ENCODE results near the gene VEZF1.
"Not testable (repeated sequence)": the region's sequence is repeated elsewhere in the genome, so short reads cannot be mapped to it uniquely, and the experiment has no call there.

The VEZF1 gene

GRCh38 chr17:57976594-57976993 lies 11.5 kb downstream of the VEZF1 start:
- Histone ChIP-seq H3K4me3 (replicated peaks; ENCODE audit: insufficient read depth, low read length) (no peak overlapping the region), H3K27me3 (ENCODE audit: insufficient read depth, poor library complexity, severe bottlenecking) (no peaks in the 10 kb centered on the region), H3K27ac (replicated peaks) (no peak overlapping the region)
- no peak for TF ChIP-seq GABPA (IDR thresholded peaks at IDR 0.05; ENCODE audit: low read depth)
- no peak for TF ChIP-seq POLR2AphosphoS5 (IDR thresholded peaks at IDR 0.05; ENCODE audit: low read depth)
- TF ChIP-seq, protein P1, sequence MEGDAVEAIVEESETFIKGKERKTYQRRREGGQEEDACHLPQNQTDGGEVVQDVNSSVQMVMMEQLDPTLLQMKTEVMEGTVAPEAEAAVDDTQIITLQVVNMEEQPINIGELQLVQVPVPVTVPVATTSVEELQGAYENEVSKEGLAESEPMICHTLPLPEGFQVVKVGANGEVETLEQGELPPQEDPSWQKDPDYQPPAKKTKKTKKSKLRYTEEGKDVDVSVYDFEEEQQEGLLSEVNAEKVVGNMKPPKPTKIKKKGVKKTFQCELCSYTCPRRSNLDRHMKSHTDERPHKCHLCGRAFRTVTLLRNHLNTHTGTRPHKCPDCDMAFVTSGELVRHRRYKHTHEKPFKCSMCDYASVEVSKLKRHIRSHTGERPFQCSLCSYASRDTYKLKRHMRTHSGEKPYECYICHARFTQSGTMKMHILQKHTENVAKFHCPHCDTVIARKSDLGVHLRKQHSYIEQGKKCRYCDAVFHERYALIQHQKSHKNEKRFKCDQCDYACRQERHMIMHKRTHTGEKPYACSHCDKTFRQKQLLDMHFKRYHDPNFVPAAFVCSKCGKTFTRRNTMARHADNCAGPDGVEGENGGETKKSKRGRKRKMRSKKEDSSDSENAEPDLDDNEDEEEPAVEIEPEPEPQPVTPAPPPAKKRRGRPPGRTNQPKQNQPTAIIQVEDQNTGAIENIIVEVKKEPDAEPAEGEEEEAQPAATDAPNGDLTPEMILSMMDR (IDR thresholded peaks at IDR 0.05; ENCODE audit: insufficient read depth, low read length): no peak
- no peak for TF ChIP-seq SPI1 (IDR thresholded peaks at IDR 0.05; ENCODE audit: borderline replicate concordance, low read depth)
- TF ChIP-seq, protein P2, sequence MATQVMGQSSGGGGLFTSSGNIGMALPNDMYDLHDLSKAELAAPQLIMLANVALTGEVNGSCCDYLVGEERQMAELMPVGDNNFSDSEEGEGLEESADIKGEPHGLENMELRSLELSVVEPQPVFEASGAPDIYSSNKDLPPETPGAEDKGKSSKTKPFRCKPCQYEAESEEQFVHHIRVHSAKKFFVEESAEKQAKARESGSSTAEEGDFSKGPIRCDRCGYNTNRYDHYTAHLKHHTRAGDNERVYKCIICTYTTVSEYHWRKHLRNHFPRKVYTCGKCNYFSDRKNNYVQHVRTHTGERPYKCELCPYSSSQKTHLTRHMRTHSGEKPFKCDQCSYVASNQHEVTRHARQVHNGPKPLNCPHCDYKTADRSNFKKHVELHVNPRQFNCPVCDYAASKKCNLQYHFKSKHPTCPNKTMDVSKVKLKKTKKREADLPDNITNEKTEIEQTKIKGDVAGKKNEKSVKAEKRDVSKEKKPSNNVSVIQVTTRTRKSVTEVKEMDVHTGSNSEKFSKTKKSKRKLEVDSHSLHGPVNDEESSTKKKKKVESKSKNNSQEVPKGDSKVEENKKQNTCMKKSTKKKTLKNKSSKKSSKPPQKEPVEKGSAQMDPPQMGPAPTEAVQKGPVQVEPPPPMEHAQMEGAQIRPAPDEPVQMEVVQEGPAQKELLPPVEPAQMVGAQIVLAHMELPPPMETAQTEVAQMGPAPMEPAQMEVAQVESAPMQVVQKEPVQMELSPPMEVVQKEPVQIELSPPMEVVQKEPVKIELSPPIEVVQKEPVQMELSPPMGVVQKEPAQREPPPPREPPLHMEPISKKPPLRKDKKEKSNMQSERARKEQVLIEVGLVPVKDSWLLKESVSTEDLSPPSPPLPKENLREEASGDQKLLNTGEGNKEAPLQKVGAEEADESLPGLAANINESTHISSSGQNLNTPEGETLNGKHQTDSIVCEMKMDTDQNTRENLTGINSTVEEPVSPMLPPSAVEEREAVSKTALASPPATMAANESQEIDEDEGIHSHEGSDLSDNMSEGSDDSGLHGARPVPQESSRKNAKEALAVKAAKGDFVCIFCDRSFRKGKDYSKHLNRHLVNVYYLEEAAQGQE (IDR thresholded peaks at IDR 0.05; ENCODE audit: insufficient replicate concordance, low read depth): no peak
- DNase-seq (ENCODE audit: low read depth in 1 of 2, low spot score in 1 of 2): no peak

DNA sequence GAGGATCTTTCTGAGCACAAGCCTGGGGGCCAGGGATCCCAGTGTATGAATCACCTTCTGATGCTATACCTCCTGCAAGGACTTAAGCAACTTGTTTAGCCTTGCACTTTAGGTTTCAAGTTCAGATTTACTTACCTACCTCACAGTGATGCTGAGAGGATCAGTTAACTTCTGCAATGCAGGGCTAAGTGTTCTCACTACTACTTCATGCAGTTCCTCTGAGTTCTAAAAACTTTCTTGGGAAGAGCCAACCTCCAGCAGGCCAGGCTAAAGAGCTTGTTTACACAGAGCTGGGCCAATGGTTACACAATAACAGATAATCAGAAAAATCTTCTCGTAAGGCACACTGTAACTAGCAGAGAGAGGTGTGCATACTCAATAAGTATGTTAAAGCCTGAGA lies 13.0 kb downstream of the VEZF1 start:
- no peak overlapping the region for H3K4me3 ChIP-seq (replicated peaks; ENCODE audit: insufficient read depth, low read length)
- no peak overlapping the region for H3K27ac ChIP-seq (replicated peaks)
- no peak for DNase-seq (ENCODE audit: low read depth in 1 of 2, low spot score in 1 of 2)
- TF ChIP-seq SPI1 (IDR thresholded peaks at IDR 0.05; ENCODE audit: borderline replicate concordance, low read depth) (no peak), GABPA (IDR thresholded peaks at IDR 0.05; ENCODE audit: low read depth) (no peak), POLR2AphosphoS5 (IDR thresholded peaks at IDR 0.05; ENCODE audit: low read depth) (no peak)
- TF ChIP-seq, protein P1 (IDR thresholded peaks at IDR 0.05; ENCODE audit: insufficient read depth, low read length): no peak
- TF ChIP-seq, protein P2 (IDR thresholded peaks at IDR 0.05; ENCODE audit: insufficient replicate concordance, low read depth): no peak
- H3K27me3 ChIP-seq (ENCODE audit: insufficient read depth, poor library complexity, severe bottlenecking): no peaks in the 10 kb centered on the region

GRCh38 chr17:57974053-57974824 lies 13.8 kb downstream of the VEZF1 start:
- not testable (repeated sequence) for H3K27ac ChIP-seq (replicated peaks); H3K27me3 ChIP-seq (ENCODE audit: insufficient read depth, poor library complexity, severe bottlenecking); DNase-seq (ENCODE audit: low read depth in 1 of 2, low spot score in 1 of 2); H3K4me3 ChIP-seq (replicated peaks; ENCODE audit: insufficient read depth, low read length)

DNA sequence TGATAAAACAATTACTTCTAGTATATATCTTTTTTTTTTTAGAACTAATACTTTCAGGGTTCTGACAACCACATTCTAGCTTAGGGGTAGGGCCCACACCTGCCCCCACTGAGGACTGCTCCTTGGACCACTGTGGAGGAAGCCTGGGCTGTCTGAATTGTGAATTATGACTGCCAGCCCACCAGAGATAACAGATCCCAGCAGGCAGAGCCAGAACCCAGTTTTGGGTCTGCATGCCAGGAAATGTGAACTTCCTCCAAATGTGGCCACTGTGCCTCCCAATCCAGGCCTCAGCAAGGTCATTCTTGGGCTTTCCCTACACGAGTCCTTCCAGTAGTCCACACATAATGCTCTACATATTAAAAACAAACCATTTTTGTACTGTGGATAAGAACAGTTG lies 15.9 kb downstream of the VEZF1 start:
- DNase-seq (ENCODE audit: low read depth in 1 of 2, low spot score in 1 of 2): no peak
- TF ChIP-seq, protein P1 (IDR thresholded peaks at IDR 0.05; ENCODE audit: insufficient read depth, low read length): no peak
- TF ChIP-seq, protein P2 (IDR thresholded peaks at IDR 0.05; ENCODE audit: insufficient replicate concordance, low read depth): no peak
- TF ChIP-seq GABPA (IDR thresholded peaks at IDR 0.05; ENCODE audit: low read depth): no peak
- no peak for TF ChIP-seq POLR2AphosphoS5 (IDR thresholded peaks at IDR 0.05; ENCODE audit: low read depth)
- TF ChIP-seq SPI1 (IDR thresholded peaks at IDR 0.05; ENCODE audit: borderline replicate concordance, low read depth): no peak
- Histone ChIP-seq H3K27me3 (ENCODE audit: insufficient read depth, poor library complexity, severe bottlenecking) (no peaks in the 10 kb centered on the region), H3K27ac (replicated peaks) (no peak overlapping the region), H3K4me3 (replicated peaks; ENCODE audit: insufficient read depth, low read length) (no peak overlapping the region)
